ENCODE data around the gene HSD17B12. TPM values are rescaled to one million over a fixed set of nuclear protein-coding genes. Genes with fewer than 3 reads are reported as not detected.

Gene HSD17B12
- polyA plus RNA-seq, 1 donor from 2014 or later, result 58.8 TPM

GRCh38 chr11:43853781-43854180, 173.2 kb downstream of the HSD17B12 start:
- TF ChIP-seq CTCF (IDR thresholded peaks at IDR 0.05; ENCODE audit: poor library complexity, severe bottlenecking) (no peak), MXI1 (conservative IDR thresholded peaks at IDR 0.05; ENCODE audit: poor library complexity, severe bottlenecking) (no peak), POLR2AphosphoS5 (IDR thresholded peaks at IDR 0.05) (no peak), REST (IDR thresholded peaks at IDR 0.05; ENCODE audit: borderline replicate concordance) (no peak), SMC3 (conservative IDR thresholded peaks at IDR 0.05; ENCODE audit: poor library complexity) (no peak), EP300 (conservative IDR thresholded peaks at IDR 0.05; ENCODE audit: poor library complexity, severe bottlenecking) (no peak), RAD21 (conservative IDR thresholded peaks at IDR 0.05) (no peak), TAF1 (IDR thresholded peaks at IDR 0.05; ENCODE audit: low read depth) (no peak), EZH2 (IDR thresholded peaks at IDR 0.05; ENCODE audit: borderline replicate concordance, insufficient read depth, low read length, poor library complexity, severe bottlenecking) (no peak)
- H3K9me2 ChIP-seq (ENCODE audit: insufficient read depth, low read length), result no peaks in the 10 kb centered on the region
- H3K4me3 ChIP-seq (ENCODE audit: low read length), result no peak overlapping the region
- H3F3A ChIP-seq (ENCODE audit: insufficient read depth, low read length, poor library complexity, severe bottlenecking), result no peaks in the 10 kb centered on the region
- H3K9me3 ChIP-seq (ENCODE audit: low read length), result no peaks in the 10 kb centered on the region
- no peak overlapping the region for H2AFZ ChIP-seq (ENCODE audit: low read depth, low read length)
- no peak overlapping the region for H3K27ac ChIP-seq (ENCODE audit: low read length)
- H3K9ac ChIP-seq (ENCODE audit: low read length), result no peak overlapping the region
- H4K20me1 ChIP-seq (ENCODE audit: insufficient read depth), result no peaks in the 10 kb centered on the region
- no peaks in the 10 kb centered on the region for H3K36me3 ChIP-seq (ENCODE audit: insufficient read depth, low read length)
- H3K4me2 ChIP-seq (ENCODE audit: low read length), result no peak overlapping the region
- H3K79me2 ChIP-seq (replicated peaks; ENCODE audit: insufficient read depth, low read length), result no peaks in the 10 kb centered on the region
- H3K27me3 ChIP-seq (ENCODE audit: insufficient read depth, low read depth, low read length), result no peaks in the 10 kb centered on the region

- Histone ChIP-seq H3K4me2 (ENCODE audit: low read length) (no peak overlapping the region), H3K79me2 (replicated peaks; ENCODE audit: insufficient read depth, low read length) (no peaks in the 10 kb centered on the region), H3K27ac (ENCODE audit: low read length) (no peak overlapping the region), H3K9me2 (ENCODE audit: insufficient read depth, low read length) (no peaks in the 10 kb centered on the region), H2AFZ (ENCODE audit: low read depth, low read length) (no peak overlapping the region), H3F3A (ENCODE audit: insufficient read depth, low read length, poor library complexity, severe bottlenecking) (no peaks in the 10 kb centered on the region), H3K9me3 (ENCODE audit: low read length) (no peaks in the 10 kb centered on the region), H3K9ac (ENCODE audit: low read length) (no peak overlapping the region), H3K4me3 (ENCODE audit: low read length) (no peak overlapping the region), H3K27me3 (ENCODE audit: insufficient read depth, low read depth, low read length) (no peaks in the 10 kb centered on the region), H3K36me3 (ENCODE audit: insufficient read depth, low read length) (no peaks in the 10 kb centered on the region), H4K20me1 (ENCODE audit: insufficient read depth) (no peaks in the 10 kb centered on the region)
- TF ChIP-seq POLR2AphosphoS5 (IDR thresholded peaks at IDR 0.05), result no peak
- TF ChIP-seq MXI1 (conservative IDR thresholded peaks at IDR 0.05; ENCODE audit: poor library complexity, severe bottlenecking), result no peak
- no peak for TF ChIP-seq SMC3 (conservative IDR thresholded peaks at IDR 0.05; ENCODE audit: poor library complexity)
- no peak for TF ChIP-seq EP300 (conservative IDR thresholded peaks at IDR 0.05; ENCODE audit: poor library complexity, severe bottlenecking)
- TF ChIP-seq RAD21 (conservative IDR thresholded peaks at IDR 0.05), result no peak
- TF ChIP-seq CTCF (IDR thresholded peaks at IDR 0.05; ENCODE audit: poor library complexity, severe bottlenecking), result no peak
- TF ChIP-seq TAF1 (IDR thresholded peaks at IDR 0.05; ENCODE audit: low read depth), result no peak
- TF ChIP-seq REST (IDR thresholded peaks at IDR 0.05; ENCODE audit: borderline replicate concordance), result no peak
- no peak for TF ChIP-seq EZH2 (IDR thresholded peaks at IDR 0.05; ENCODE audit: borderline replicate concordance, insufficient read depth, low read length, poor library complexity, severe bottlenecking)
These were observed 176.5 kb downstream of the HSD17B12 start for GRCh38 chr11:43856993-43857392.

Measured in neural cell (in vitro differentiated cells).